Keratinocyte (primary cell): ENCODE data around the gene KRTAP10-11.

Experiments
- EZH2 ChIP-seq: IDR thresholded peaks from one replicate; pipeline ENCODE4 v1.6.1; 2012; ENCODE audit warnings: inconsistent platforms, mild to moderate bottlenecking, low read length, moderate library complexity
- TF ChIP-seq, protein P1 (sequence below), 3 experiments: IDR thresholded peaks in 1 of 3; conservative IDR thresholded peaks in 1 of 3; optimal IDR thresholded peaks in 1 of 3; 2 replicates in 2 of 3; 3 replicates in 1 of 3; pipeline versions ENCODE3 to v1.5.1; 2011; ENCODE audit warnings: low read length in 3 of 3, mild to moderate bottlenecking in 3 of 3, moderate library complexity in 2 of 3, control low read depth in 1 of 3, inconsistent platforms in 1 of 3; ENCODE audit not compliant: insufficient read depth in 2 of 3; ENCODE audit errors: extremely low read depth in 1 of 3

DNA sequence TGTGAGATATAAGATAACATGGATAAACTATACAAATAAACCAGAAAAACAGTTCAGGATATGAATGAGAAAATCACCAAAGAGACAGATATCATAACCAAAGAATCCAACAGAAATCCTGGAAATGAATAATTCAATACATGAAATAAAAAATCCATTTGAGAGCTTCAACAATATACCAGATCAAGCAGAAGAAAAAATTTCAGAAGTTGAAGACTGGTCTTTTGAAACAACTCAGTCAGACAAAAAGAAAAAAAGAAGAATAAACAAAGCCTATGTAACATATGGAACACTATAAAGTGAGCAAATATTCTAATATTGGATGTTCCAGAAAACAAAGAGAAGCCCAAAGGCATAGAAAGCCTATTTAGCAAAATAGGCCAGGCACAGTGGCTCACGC is 25.7 kb downstream of the KRTAP10-11 start:
- no peak for TF ChIP-seq EZH2
- TF ChIP-seq, protein P1, sequence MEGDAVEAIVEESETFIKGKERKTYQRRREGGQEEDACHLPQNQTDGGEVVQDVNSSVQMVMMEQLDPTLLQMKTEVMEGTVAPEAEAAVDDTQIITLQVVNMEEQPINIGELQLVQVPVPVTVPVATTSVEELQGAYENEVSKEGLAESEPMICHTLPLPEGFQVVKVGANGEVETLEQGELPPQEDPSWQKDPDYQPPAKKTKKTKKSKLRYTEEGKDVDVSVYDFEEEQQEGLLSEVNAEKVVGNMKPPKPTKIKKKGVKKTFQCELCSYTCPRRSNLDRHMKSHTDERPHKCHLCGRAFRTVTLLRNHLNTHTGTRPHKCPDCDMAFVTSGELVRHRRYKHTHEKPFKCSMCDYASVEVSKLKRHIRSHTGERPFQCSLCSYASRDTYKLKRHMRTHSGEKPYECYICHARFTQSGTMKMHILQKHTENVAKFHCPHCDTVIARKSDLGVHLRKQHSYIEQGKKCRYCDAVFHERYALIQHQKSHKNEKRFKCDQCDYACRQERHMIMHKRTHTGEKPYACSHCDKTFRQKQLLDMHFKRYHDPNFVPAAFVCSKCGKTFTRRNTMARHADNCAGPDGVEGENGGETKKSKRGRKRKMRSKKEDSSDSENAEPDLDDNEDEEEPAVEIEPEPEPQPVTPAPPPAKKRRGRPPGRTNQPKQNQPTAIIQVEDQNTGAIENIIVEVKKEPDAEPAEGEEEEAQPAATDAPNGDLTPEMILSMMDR (optimal IDR thresholded peaks at IDR 0.05 in 1 of 3, IDR thresholded peaks at IDR 0.05 in 1 of 3, conservative IDR thresholded peaks at IDR 0.05 in 1 of 3; ENCODE audit: extremely low read depth in 1 of 3, insufficient read depth in 2 of 3, low read length in 3 of 3): no peak
